Amygdala (tissue), 56 donors: ENCODE measurements around the gene DBNDD1.

Experiments
- DNase-seq, 56 donors: peaks; one replicate each; lab custom pipeline; 2025; lab: John Stamatoyannopoulos, UW

Gene DBNDD1

GRCh38 chr16:90040152-90041023 lies 21.1 kb upstream of the DBNDD1 start:
- no peak for DNase-seq

GRCh38 chr16:90037276-90037675 lies 18.0 kb upstream of the DBNDD1 start:
- no peak for DNase-seq

GRCh38 chr16:90035902-90036301 lies 16.6 kb upstream of the DBNDD1 start:
- DNase-seq: peak in 5 of 56 donors; percentile 19 to 44 (median 23)

- DNase-seq: no peak
These were observed 15.2 kb upstream of the DBNDD1 start for GRCh38 chr16:90034504-90034903.

- DNase-seq: no peak
These were observed 14.1 kb upstream of the DBNDD1 start for GRCh38 chr16:90033387-90033786.

GRCh38 chr16:90032674-90033331 lies 13.5 kb upstream of the DBNDD1 start:
- DNase-seq: no peak

- DNase-seq: peak in 17 of 56 donors; percentile 11 to 70 (median 37)
These were observed 12.8 kb upstream of the DBNDD1 start for GRCh38 chr16:90031931-90032673.

GRCh38 chr16:90031186-90031930 lies 12.1 kb upstream of the DBNDD1 start:
- DNase-seq: no peak

- no peak for DNase-seq
These were observed 9.7 kb upstream of the DBNDD1 start for GRCh38 chr16:90028985-90029384.

- no peak for DNase-seq
These were observed 8.4 kb upstream of the DBNDD1 start for GRCh38 chr16:90027611-90028010.

GRCh38 chr16:90026135-90026534 lies 6.9 kb upstream of the DBNDD1 start:
- no peak for DNase-seq

GRCh38 chr16:90023078-90023447 lies 3.8 kb upstream of the DBNDD1 start:
- no peak for DNase-seq

GRCh38 chr16:90022209-90023077 lies 3.2 kb upstream of the DBNDD1 start:
- DNase-seq: peak; percentile 27 to 92 (median 78)

- peak in 25 of 56 donors; percentile 11 to 75 (median 29) for DNase-seq
These were observed 1.7 kb upstream of the DBNDD1 start for GRCh38 chr16:90020838-90021382.

- no peak for DNase-seq
These were observed 1.1 kb upstream of the DBNDD1 start for GRCh38 chr16:90020260-90020837.

GRCh38 chr16:90019543-90020259 lies 445 bp upstream of the DBNDD1 start:
- DNase-seq: peak in 5 of 56 donors; percentile 8 to 41 (median 33)

GRCh38 chr16:90018297-90018651 lies 982 bp downstream of the DBNDD1 start:
- no peak for DNase-seq

- DNase-seq: peak in 3 of 56 donors; percentile 15 to 35 (median 24)
These were observed 2.8 kb downstream of the DBNDD1 start for GRCh38 chr16:90016339-90016950.
